HEK293 (cell line): ENCODE results near the gene TM4SF5.

Experiments
- HOXC10 ChIP-seq: sonication (generic); formaldehyde crosslinking; IDR thresholded peaks from 2 replicates; pipeline ENCODE4 v1.8.1; 2023; ENCODE audit warnings: mild to moderate bottlenecking, missing genetic modification reagents
- SALL2 ChIP-seq: fragments of 450-650 bp; formaldehyde crosslinking; IDR thresholded peaks from 2 replicates; pipeline ENCODE4 v1.5.0; 2017; ENCODE audit warnings: missing biosample characterization, mild to moderate bottlenecking, missing genetic modification characterization, borderline replicate concordance
- SP3 ChIP-seq: fragments of 450-650 bp; formaldehyde crosslinking; IDR thresholded peaks from 2 replicates; pipeline ENCODE4 v1.5.1; 2016; ENCODE audit warnings: missing biosample characterization, missing genetic modification characterization
- ZBTB7A ChIP-seq: fragments of 450-650 bp; formaldehyde crosslinking; IDR thresholded peaks from 2 replicates; pipeline ENCODE4 v1.5.1; 2016; ENCODE audit warnings: low read depth, missing biosample characterization, missing genetic modification characterization
- ZNF132 ChIP-seq: fragments of 450-650 bp; formaldehyde crosslinking; IDR thresholded peaks from 2 replicates; pipeline ENCODE4 v1.5.1; 2017; ENCODE audit warnings: missing biosample characterization, missing genetic modification characterization, borderline replicate concordance
- ZNF140 ChIP-seq: fragments of 450-650 bp; formaldehyde crosslinking; IDR thresholded peaks from 2 replicates; pipeline ENCODE4 v1.5.1; 2016; ENCODE audit warnings: missing biosample characterization, missing genetic modification characterization
- ZNF391 ChIP-seq: fragments of 450-650 bp; formaldehyde crosslinking; IDR thresholded peaks from 2 replicates; pipeline ENCODE4 v1.5.1; 2016; ENCODE audit warnings: low read depth, missing biosample characterization, missing genetic modification characterization, borderline replicate concordance
- ZNF394 ChIP-seq: fragments of 450-650 bp; formaldehyde crosslinking; IDR thresholded peaks from 2 replicates; pipeline ENCODE4 v1.5.1; 2016; ENCODE audit warnings: missing biosample characterization, missing genetic modification characterization, mild to moderate bottlenecking, moderate library complexity, borderline replicate concordance
- ZNF433 ChIP-seq: fragments of 450-650 bp; formaldehyde crosslinking; IDR thresholded peaks from 2 replicates; pipeline ENCODE4 v1.5.1; 2016; ENCODE audit warnings: missing biosample characterization, missing genetic modification characterization, low read depth
- ZNF544 ChIP-seq: fragments of 450-650 bp; formaldehyde crosslinking; IDR thresholded peaks from 2 replicates; pipeline ENCODE4 v1.5.0; 2017; ENCODE audit warnings: missing biosample characterization, missing genetic modification characterization
- ZNF558 ChIP-seq: fragments of 450-650 bp; formaldehyde crosslinking; IDR thresholded peaks from 2 replicates; pipeline ENCODE4 v1.5.1; 2016; ENCODE audit warnings: missing biosample characterization, missing genetic modification characterization
- ZNF600 ChIP-seq: fragments of 450-650 bp; formaldehyde crosslinking; IDR thresholded peaks from 2 replicates; pipeline ENCODE4 v1.5.1; 2016; ENCODE audit warnings: missing biosample characterization, missing genetic modification characterization
- ZNF747 ChIP-seq: fragments of 450-650 bp; formaldehyde crosslinking; IDR thresholded peaks from 2 replicates; pipeline ENCODE4 v1.5.1; 2016; ENCODE audit warnings: missing biosample characterization, missing genetic modification characterization
- ZNF837 ChIP-seq: fragments of 450-650 bp; formaldehyde crosslinking; IDR thresholded peaks from 2 replicates; pipeline ENCODE4 v1.5.1; 2016; ENCODE audit warnings: missing biosample characterization, missing genetic modification characterization
- TF ChIP-seq, protein P1 (sequence below): fragments of 450-650 bp; formaldehyde crosslinking; IDR thresholded peaks from 2 replicates; pipeline ENCODE4 v1.5.1; 2016; ENCODE audit warnings: missing biosample characterization, missing genetic modification characterization
- TF ChIP-seq, protein P2 (sequence below): fragments of 450-650 bp; formaldehyde crosslinking; IDR thresholded peaks from 2 replicates; pipeline ENCODE4 v1.5.1; 2016; ENCODE audit warnings: missing biosample characterization, missing genetic modification characterization
- TF ChIP-seq, protein P3 (sequence below): fragments of 450-650 bp; formaldehyde crosslinking; conservative IDR thresholded peaks from 2 replicates; pipeline ENCODE4 v1.5.1; 2016; ENCODE audit warnings: low read depth, missing biosample characterization, missing genetic modification characterization
- TF ChIP-seq, protein P4 (sequence below): fragments of 450-650 bp; formaldehyde crosslinking; IDR thresholded peaks from 2 replicates; pipeline ENCODE4 v1.5.1; 2016; ENCODE audit warnings: missing biosample characterization, missing genetic modification characterization, borderline replicate concordance
- TF ChIP-seq, protein P5 (sequence below): fragments of 450-650 bp; formaldehyde crosslinking; IDR thresholded peaks from 2 replicates; pipeline ENCODE4 v1.5.1; 2017; ENCODE audit warnings: missing biosample characterization, missing genetic modification characterization

TM4SF5 gene

DNA sequence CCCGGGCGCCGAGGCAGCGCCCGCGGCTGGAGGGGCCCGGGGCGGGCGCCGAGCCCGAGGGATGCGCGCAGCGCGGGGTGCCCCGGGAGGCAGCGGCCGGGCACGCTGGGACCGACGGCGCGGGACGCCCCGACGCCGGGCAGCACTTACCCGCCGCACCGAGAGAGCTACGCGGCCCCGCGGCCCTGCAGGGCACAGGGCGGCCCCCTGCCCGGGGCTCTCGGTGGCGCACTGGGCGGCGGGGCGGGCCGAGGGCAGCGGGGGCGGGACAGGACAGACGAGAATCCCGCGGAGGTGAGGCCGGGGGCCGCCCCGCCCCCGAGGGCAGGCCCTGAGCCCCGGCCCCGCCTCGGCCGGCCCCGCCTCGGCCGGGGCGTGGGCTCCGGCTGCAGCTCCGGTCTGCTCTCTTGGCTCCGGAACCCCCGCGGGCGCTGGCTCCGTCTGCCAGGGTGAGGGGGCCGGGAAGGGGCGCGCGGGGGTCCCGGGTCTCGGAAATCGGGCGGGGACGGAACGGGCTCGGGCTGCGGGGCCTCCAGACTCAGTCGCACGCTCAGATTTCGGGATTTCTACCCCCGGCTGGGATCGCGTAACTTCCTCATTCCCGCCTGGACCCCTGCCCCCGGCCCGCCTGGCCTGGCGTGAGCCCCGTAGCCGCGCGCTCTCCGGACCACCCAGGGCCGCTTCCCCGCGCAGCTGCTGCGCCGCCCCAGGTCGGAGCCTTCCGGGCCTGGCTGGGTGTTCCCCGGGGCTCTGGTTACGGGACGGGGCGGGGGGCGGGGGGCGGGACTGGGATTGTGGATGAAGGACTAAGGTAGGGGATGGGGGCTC is 35.3 kb downstream of the TM4SF5 start, which contains the start of gene PLD2 (continued):
- TF ChIP-seq ZNF837 (tag by site-specific recombination) = no peak
- TF ChIP-seq ZBTB7A (tag by site-specific recombination) = peak; percentile 21; the same call in 1 of the 2 replicates
- TF ChIP-seq, protein P1, sequence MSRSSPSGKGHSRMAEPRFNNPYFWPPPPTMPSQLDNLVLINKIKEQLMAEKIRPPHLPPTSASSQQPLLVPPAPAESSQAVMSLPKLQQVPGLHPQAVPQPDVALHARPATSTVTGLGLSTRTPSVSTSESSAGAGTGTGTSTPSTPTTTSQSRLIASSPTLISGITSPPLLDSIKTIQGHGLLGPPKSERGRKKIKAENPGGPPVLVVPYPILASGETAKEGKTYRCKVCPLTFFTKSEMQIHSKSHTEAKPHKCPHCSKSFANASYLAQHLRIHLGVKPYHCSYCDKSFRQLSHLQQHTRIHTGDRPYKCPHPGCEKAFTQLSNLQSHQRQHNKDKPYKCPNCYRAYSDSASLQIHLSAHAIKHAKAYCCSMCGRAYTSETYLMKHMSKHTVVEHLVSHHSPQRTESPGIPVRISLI = no peak
- TF ChIP-seq HOXC10 (CRISPR knock-in tag) = no peak
- no peak for TF ChIP-seq ZNF544 (tag by site-specific recombination)
- TF ChIP-seq, protein P2, sequence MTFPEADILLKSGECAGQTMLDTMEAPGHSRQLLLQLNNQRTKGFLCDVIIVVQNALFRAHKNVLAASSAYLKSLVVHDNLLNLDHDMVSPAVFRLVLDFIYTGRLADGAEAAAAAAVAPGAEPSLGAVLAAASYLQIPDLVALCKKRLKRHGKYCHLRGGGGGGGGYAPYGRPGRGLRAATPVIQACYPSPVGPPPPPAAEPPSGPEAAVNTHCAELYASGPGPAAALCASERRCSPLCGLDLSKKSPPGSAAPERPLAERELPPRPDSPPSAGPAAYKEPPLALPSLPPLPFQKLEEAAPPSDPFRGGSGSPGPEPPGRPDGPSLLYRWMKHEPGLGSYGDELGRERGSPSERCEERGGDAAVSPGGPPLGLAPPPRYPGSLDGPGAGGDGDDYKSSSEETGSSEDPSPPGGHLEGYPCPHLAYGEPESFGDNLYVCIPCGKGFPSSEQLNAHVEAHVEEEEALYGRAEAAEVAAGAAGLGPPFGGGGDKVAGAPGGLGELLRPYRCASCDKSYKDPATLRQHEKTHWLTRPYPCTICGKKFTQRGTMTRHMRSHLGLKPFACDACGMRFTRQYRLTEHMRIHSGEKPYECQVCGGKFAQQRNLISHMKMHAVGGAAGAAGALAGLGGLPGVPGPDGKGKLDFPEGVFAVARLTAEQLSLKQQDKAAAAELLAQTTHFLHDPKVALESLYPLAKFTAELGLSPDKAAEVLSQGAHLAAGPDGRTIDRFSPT (tag by site-specific recombination) = no peak
- TF ChIP-seq ZNF391 (tag by site-specific recombination) = no peak
- TF ChIP-seq ZNF558 (tag by site-specific recombination) = no peak
- TF ChIP-seq ZNF394 = no peak
- TF ChIP-seq ZNF140 (tag by site-specific recombination) = no peak
- TF ChIP-seq, protein P3, sequence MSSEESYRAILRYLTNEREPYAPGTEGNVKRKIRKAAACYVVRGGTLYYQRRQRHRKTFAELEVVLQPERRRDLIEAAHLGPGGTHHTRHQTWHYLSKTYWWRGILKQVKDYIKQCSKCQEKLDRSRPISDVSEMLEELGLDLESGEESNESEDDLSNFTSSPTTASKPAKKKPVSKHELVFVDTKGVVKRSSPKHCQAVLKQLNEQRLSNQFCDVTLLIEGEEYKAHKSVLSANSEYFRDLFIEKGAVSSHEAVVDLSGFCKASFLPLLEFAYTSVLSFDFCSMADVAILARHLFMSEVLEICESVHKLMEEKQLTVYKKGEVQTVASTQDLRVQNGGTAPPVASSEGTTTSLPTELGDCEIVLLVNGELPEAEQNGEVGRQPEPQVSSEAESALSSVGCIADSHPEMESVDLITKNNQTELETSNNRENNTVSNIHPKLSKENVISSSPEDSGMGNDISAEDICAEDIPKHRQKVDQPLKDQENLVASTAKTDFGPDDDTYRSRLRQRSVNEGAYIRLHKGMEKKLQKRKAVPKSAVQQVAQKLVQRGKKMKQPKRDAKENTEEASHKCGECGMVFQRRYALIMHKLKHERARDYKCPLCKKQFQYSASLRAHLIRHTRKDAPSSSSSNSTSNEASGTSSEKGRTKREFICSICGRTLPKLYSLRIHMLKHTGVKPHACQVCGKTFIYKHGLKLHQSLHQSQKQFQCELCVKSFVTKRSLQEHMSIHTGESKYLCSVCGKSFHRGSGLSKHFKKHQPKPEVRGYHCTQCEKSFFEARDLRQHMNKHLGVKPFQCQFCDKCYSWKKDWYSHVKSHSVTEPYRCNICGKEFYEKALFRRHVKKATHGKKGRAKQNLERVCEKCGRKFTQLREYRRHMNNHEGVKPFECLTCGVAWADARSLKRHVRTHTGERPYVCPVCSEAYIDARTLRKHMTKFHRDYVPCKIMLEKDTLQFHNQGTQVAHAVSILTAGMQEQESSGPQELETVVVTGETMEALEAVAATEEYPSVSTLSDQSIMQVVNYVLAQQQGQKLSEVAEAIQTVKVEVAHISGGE (tag by site-specific recombination) = no peak
- TF ChIP-seq ZNF132 (tag by site-specific recombination) = no peak
- 0 out of 2 replicates have a peak, but pooled peaks have one; percentile 32 for TF ChIP-seq SP3
- no peak for TF ChIP-seq ZNF600 (tag by site-specific recombination)
- no peak for TF ChIP-seq ZNF747 (tag by site-specific recombination)
- TF ChIP-seq, protein P4, sequence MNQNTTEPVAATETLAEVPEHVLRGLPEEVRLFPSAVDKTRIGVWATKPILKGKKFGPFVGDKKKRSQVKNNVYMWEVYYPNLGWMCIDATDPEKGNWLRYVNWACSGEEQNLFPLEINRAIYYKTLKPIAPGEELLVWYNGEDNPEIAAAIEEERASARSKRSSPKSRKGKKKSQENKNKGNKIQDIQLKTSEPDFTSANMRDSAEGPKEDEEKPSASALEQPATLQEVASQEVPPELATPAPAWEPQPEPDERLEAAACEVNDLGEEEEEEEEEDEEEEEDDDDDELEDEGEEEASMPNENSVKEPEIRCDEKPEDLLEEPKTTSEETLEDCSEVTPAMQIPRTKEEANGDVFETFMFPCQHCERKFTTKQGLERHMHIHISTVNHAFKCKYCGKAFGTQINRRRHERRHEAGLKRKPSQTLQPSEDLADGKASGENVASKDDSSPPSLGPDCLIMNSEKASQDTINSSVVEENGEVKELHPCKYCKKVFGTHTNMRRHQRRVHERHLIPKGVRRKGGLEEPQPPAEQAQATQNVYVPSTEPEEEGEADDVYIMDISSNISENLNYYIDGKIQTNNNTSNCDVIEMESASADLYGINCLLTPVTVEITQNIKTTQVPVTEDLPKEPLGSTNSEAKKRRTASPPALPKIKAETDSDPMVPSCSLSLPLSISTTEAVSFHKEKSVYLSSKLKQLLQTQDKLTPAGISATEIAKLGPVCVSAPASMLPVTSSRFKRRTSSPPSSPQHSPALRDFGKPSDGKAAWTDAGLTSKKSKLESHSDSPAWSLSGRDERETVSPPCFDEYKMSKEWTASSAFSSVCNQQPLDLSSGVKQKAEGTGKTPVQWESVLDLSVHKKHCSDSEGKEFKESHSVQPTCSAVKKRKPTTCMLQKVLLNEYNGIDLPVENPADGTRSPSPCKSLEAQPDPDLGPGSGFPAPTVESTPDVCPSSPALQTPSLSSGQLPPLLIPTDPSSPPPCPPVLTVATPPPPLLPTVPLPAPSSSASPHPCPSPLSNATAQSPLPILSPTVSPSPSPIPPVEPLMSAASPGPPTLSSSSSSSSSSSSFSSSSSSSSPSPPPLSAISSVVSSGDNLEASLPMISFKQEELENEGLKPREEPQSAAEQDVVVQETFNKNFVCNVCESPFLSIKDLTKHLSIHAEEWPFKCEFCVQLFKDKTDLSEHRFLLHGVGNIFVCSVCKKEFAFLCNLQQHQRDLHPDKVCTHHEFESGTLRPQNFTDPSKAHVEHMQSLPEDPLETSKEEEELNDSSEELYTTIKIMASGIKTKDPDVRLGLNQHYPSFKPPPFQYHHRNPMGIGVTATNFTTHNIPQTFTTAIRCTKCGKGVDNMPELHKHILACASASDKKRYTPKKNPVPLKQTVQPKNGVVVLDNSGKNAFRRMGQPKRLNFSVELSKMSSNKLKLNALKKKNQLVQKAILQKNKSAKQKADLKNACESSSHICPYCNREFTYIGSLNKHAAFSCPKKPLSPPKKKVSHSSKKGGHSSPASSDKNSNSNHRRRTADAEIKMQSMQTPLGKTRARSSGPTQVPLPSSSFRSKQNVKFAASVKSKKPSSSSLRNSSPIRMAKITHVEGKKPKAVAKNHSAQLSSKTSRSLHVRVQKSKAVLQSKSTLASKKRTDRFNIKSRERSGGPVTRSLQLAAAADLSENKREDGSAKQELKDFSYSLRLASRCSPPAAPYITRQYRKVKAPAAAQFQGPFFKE (tag by site-specific recombination) = no peak
- TF ChIP-seq, protein P5, sequence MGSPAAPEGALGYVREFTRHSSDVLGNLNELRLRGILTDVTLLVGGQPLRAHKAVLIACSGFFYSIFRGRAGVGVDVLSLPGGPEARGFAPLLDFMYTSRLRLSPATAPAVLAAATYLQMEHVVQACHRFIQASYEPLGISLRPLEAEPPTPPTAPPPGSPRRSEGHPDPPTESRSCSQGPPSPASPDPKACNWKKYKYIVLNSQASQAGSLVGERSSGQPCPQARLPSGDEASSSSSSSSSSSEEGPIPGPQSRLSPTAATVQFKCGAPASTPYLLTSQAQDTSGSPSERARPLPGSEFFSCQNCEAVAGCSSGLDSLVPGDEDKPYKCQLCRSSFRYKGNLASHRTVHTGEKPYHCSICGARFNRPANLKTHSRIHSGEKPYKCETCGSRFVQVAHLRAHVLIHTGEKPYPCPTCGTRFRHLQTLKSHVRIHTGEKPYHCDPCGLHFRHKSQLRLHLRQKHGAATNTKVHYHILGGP (tag by site-specific recombination) = no peak
- TF ChIP-seq ZNF433 (tag by site-specific recombination) = no peak
- TF ChIP-seq SALL2 (tag by site-specific recombination) = no peak
- TF ChIP-seq, all 188 proteins: peak for 15
